Measurements from ENCODE around the gene SYNE1.
"Not testable (repeated sequence)": the region's sequence is repeated elsewhere in the genome, so short reads cannot be mapped to it uniquely, and the experiment has no call there.

Gene SYNE1

DNA sequence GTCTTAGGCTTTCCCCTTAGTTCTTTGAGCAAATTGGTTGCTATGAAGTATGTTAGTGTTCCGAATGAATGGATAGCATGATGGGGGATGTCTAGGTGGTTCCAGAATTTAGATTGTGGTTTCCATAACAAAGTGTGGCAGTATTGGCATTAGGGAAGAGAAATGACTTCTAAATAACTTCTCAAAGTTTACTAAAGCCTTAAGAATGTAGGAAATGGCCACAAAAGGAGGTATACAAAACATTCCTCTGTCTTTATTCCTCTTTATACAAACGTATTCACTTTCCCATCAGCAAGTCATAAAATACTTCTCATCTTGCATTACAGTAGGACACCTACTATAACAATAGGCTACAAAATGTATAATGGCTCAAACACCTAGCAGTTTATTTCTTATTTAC, 550.1 kb downstream of the SYNE1 start:
- no peak for DNase-seq

DNA sequence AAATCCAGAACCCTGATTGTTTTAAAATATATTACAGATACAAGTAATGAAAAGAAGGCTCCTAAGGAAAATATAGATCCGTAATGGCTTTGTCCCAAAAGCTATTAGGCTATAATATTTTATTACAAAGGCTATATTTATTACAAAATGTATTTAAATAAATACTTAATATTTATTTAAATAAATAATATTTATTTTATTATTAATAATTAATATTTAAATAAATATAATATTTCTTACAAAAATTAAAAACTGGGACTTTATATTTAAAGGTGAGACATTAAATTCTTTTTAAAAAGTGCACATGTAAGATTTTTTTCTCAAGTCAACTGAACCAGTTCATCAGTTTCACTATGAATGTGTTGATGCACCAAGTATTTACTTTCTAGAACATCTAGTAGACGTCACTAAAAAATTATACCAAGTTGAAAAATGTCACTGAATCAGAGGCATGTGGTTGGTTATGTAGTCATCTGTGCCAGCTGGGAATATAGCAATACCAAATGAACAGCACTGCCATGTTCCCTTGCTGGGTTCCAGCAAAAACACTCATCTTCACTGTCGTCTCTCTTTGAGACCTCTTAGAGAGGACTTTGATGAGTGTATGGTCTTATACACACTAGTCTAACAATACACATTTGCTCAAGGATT, 550.8 kb downstream of the SYNE1 start:
- DNase-seq = no peak

DNA sequence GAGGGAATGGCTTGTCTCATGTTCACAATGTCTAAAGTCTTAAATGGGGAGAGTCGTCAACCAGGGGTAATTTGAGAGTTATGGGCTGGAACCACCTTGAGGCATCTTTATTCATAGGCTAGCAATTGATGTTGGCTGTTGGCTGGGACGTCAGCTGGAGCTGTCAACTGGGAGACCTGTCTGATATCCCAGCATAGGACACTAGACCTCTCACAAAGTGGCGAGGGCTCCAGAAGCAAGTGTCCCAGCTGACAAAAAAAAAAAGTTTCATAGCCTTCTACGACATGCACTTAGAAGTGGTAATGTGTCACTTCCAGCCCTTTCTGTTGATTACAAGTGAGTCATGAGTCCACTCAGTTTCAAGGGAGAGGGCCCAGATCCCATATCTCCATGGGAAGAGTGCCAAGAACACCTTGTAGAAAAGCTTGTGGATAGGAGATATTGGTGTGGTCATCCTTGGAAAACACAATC, 551.7 kb downstream of the SYNE1 start:
- DNase-seq = no peak

DNA sequence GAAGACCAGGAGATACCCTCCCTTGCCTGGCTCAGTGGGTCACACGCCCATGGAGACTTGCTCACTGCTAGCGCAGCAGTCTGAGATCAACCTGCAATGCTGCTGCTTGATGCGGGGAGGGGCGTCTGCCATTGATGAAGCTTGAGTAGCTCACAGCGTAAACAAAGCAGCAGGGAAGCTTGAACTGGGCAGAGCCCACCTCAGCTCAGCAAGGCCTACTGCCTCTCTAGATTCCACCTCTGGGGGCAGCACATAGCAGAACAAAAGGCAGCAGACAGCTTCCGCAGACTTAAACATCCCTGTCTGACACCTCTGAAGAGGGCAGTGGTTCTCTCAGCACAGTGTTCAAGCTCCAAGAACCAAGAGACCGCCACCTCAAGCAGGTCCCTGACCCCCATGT, 558.4 kb downstream of the SYNE1 start:
- no peak for DNase-seq

DNA sequence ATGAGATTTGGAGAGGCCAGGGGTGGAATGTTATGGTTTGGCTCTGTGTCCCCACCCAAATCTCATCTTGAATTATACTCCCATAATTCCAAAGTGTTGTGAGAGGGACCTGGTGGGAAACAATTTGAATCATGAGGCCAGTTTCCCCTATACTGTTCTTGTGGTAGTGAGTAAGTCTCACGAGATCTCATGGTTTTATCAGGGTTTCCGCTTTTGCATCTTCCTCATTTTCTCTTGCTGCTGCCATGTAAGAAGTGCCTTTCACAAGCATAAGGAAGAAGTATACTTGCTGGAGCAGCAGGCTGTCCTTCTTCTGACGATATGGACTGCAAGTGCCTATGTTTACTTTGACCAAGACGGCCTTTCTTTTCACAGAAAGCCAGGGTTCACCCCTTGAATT, 559.2 kb downstream of the SYNE1 start:
- DNase-seq = no peak

DNA sequence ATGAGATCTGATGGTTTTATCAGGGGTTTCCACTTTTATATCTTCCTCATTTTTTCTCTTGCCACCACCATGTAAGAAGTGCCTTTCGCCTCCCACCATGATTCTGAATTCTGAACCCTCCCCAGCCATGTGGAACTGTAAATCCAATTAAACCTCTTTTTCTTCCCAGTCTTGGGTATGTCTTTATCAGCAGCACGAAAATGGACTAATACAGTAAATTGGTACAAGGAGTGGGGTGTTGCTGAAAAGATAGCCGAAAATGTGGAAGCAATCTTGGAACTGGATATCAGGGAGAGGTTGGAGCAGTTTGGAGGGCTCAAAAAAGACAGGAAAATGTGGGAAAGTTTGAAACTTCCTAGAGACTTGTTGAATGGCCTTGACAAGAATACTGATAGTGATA, 560.9 kb downstream of the SYNE1 start:
- DNase-seq = not testable (repeated sequence)

DNA sequence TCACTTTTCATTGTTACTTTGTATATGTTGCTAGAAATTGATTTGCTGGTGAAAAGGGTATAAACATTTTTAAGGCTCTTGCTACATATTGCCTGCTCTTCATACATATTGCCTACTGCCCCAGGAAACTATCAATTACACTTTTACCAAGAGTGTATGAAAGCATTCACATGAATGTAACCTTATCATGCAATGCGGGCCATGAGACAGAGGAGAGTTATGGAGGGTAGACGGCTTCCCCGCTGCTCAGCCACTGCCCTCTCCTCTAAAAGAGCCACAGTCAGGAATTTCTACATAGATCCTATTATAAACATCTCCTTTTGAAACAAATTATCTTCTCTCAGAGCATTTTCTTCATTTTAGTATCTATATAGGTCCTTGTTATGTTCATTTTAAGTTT, 565.3 kb downstream of the SYNE1 start:
- DNase-seq = no peak
